GM19240 (cell line): ENCODE results near the gene KRT78.

ENCODE experiments used
- DNase-seq: peaks from one replicate; pipeline ENCODE4 v3.0.0; 2011; ENCODE audit warnings: low spot score; ENCODE audit not compliant: insufficient read length

KRT78 gene

DNA sequence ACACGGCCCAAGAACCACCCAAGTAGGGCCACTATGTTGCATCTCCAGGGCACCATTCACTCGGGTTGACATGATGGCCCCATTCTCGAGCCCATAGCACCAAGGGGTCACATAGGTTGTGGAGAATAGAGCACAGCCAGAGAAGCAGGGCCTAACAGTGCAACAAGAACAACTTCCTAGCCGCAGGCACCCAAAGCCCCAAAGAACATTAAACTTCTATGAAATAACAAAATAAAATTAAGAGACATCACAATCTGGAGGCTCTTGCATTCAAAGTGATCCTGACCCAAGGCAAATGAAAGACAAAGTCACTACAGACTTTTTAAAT, 36.8 kb downstream of the KRT78 start:
- no peak for DNase-seq

DNA sequence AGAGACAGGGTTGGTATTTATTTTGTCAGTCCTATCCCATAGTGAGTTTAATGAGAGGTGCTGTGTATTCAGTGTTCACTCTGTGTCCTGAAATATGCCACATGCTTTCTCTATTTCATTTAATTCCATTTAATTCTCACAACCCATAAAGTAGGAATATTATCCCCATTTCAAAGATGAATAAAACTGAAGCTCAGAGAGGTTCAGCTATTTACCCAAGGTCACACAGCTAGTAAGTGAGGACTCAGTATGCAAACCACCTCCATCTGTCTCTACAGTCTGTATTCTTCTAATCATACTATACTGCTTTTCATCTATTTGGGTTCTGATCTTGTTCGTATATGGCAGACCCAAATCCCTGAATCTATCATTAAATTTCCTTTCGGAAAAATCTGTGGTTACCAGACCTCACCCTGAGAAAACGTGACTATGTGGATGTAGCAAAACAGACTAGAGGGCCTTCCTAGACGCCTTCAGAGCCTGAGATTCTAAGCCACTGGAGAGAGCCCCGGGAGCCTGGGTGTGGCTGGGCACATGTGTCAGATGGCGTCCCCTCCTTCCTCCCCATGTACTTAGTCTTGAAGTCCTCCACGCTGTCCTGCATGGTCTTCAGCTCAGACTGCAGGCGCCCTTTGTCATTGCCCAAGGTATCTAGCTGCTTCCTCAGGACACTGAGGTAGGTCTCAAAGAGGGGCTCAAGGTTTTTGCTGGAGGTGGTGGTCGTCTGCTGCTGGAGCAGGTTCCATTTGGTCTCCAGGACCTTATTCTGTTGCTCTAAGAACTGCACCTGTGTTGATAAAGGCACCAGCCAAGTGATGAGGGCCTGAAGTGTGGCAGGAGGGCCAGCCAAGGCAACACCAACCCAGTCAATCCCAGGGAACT, 37.4 kb downstream of the KRT78 start:
- no peak for DNase-seq

- DNase-seq = no peak
Observed at GRCh38 chr12:52810554-52810953, 38.2 kb downstream of the KRT78 start.

- no peak for DNase-seq
Observed at GRCh38 chr12:52809166-52809565, 39.6 kb downstream of the KRT78 start.

GRCh38 chr12:52808573-52809160, 40.1 kb downstream of the KRT78 start:
- no peak for DNase-seq

DNA sequence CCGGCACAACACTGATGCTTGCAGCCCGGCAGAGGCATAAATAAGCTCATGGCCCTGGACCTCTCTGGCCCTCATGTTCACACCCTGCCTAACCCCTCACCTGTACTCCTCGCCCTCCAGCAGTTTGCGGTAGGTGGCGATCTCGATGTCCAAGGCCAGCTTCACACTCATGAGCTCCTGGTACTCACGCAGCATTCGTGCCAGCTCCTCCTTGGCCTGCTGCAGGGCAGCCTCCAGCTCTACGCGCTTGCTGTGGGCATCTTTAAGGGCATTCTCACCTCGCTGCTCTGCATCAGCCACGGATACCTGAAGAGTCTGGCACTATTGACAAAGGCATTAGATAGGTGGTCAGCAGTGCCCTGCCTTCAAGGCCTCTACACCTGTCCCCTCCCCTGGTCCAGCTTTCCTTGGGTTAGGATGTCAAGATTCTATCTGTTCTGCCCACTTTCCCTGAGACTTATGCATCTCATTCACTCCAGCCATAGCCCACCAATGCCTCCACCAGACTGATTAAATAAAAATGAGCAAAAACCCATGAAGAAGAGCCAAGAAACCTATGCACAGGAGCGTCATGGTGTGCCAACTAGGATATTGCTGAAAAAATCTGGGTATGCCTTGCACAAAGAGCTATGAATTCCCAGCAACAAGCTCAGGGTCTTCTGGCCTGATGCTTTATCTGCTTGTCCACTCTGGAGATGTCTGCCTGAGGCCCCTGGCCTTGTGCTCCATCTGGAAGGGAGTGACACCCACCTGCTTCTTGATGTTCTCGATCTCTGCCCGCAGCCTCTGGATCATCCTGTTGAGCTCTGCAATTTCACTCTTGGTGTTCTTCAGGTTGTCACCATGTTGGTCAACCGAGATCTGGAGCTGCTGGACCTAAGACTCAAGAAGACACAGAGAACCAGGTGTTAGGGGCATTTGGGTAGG, 41.0 kb downstream of the KRT78 start:
- DNase-seq = no peak

- no peak for DNase-seq
Observed at GRCh38 chr12:52806821-52807543, 41.8 kb downstream of the KRT78 start.

GRCh38 chr12:52806169-52806811, 42.5 kb downstream of the KRT78 start:
- no peak for DNase-seq

GRCh38 chr12:52805739-52806138, 43.1 kb downstream of the KRT78 start:
- DNase-seq = no peak

- DNase-seq = no peak
Observed at GRCh38 chr12:52805000-52805399, 43.8 kb downstream of the KRT78 start.

- no peak for DNase-seq
Observed at GRCh38 chr12:52802442-52802841, 46.4 kb downstream of the KRT78 start.

- DNase-seq = no peak
Observed at GRCh38 chr12:52801773-52802172, 47.0 kb downstream of the KRT78 start.

- DNase-seq = no peak
Observed at GRCh38 chr12:52800259-52800917, 48.4 kb downstream of the KRT78 start.

- DNase-seq = no peak
Observed at GRCh38 chr12:52799505-52800211, 49.1 kb downstream of the KRT78 start.

DNA sequence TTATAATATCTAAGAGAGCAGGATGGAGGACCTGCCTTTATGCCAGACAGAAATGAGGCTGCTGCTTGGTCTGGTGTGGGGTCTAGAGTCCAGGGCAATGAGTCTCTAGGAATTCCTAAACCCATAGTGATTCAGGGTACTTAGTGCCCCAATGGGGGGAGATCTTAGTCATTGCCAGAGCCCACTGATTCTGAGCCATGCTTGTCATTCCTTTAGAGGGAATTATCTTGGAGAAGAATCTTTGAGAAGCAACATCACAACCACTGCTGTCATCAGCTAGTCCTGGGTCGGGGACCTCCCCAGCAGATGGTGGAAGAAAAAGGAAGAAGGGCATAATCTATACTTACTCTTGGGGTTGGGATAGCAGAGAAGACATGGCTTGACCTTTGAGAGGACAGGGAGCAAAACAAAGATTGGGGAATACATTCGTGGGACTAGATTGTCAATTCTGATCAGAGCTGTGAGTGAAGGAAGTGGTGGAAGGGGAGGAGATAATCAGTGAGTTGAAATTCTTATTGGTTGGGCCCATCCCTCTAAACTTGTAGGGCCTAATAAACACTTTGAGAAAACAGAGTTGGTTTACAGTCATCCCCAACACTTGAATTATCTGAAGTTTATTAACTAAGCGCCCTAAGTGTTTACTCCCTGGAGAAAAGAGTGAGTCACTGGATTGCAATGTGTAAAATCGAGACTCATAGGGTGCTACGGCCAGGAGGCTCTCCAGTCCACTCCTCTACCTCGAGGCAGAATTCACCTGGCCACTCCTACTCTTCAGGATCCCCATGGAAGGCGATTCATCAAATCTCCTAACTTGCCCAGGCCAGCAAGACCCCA, 49.9 kb downstream of the KRT78 start:
- DNase-seq = no peak

DNA sequence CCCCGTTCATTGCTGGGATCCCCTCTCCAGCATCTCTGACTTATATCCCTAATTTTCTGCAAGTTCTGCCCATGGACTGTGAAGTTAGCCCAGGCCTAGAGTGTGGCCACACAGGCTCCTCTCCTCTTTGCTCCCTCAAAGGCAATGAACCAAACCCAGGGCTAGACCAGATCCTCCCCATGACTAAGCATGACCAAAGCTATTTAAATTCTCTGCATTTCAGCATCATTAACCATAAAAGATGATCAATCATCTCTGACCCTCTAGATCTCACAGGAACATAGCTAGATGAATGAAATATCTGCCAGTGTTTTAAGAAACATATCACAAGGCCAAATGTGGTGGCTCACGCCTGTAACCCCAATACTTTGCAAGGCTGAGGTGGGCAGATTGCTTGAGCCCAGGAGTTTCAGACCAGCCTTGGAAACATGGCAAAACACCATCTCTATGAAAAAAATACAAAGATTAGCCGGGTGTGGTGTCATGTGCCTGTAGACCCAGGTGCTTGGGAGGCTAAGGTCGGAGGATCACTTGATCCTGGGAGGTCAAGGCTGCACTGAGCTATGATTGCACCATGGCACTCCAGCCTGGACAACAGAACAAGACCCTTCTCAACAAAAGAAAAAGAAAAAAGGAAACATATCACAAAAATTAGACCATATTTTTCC, 50.7 kb downstream of the KRT78 start:
- no peak for DNase-seq

- DNase-seq = no peak
Observed at GRCh38 chr12:52797529-52797894, 51.3 kb downstream of the KRT78 start.

GRCh38 chr12:52796839-52797528, 51.8 kb downstream of the KRT78 start:
- DNase-seq = no peak
